ENCODE results near the gene MICALL2. TPM values are rescaled to one million over a fixed set of nuclear protein-coding genes. Genes with fewer than 3 reads are reported as not detected.

Gene MICALL2
- total RNA-seq, 4 donors from 2014 or later, result 4.4 to 16.6 (median 9.3) TPM

- TF ChIP-seq CTCF (IDR thresholded peaks at IDR 0.05), result no peak
- DNase-seq (ENCODE audit: low spot score) (no peak), ATAC-seq (ENCODE audit: low FRiP score) (no peak)
Measured at GRCh38 chr7:1401011-1401410, 58.3 kb downstream of the MICALL2 start.

- ATAC-seq (ENCODE audit: low FRiP score) (no peak), DNase-seq (ENCODE audit: low spot score) (no peak)
Measured at GRCh38 chr7:1400371-1400770, 58.9 kb downstream of the MICALL2 start.

GRCh38 chr7:1397491-1398327, 61.6 kb downstream of the MICALL2 start:
- DNase-seq (ENCODE audit: low spot score) (no peak), ATAC-seq (ENCODE audit: low FRiP score) (no peak)
- TF ChIP-seq CTCF (IDR thresholded peaks at IDR 0.05), result no peak

More at GRCh38 chr7:1400371-1400770, 58.9 kb downstream of the MICALL2 start:
- TF ChIP-seq CTCF (IDR thresholded peaks at IDR 0.05), result no peak

GRCh38 chr7:1396195-1396594, 63.1 kb downstream of the MICALL2 start:
- no peak for TF ChIP-seq CTCF (IDR thresholded peaks at IDR 0.05)
- ATAC-seq (ENCODE audit: low FRiP score) (no peak), DNase-seq (ENCODE audit: low spot score) (no peak)

GRCh38 chr7:1395211-1396070, 63.8 kb downstream of the MICALL2 start:
- TF ChIP-seq CTCF (IDR thresholded peaks at IDR 0.05), result no peak
- ATAC-seq (ENCODE audit: low FRiP score) (no peak), DNase-seq (ENCODE audit: low spot score) (no peak)

GRCh38 chr7:1394371-1394770, 64.9 kb downstream of the MICALL2 start:
- no peak for DNase-seq (ENCODE audit: low spot score)
- no peak for ATAC-seq (ENCODE audit: low FRiP score)
- no peak for TF ChIP-seq CTCF (IDR thresholded peaks at IDR 0.05)

Measured in omental fat pad (tissue), 4 donors.